Measurements from ENCODE around the gene IRGC.
"Not testable (repeated sequence)": the region's sequence is repeated elsewhere in the genome, so short reads cannot be mapped to it uniquely, and the experiment has no call there.

Gene IRGC

GRCh38 chr19:43763473-43763939 is 47.6 kb downstream of the IRGC start:
- peak overlapping the region; percentile 91 for H3K27ac ChIP-seq (ENCODE audit: poor library complexity, severe bottlenecking)
- no peaks in the 10 kb centered on the region for H3K9me3 ChIP-seq (ENCODE audit: severe bottlenecking)
- DNase-seq (ENCODE audit: low spot score) (no peak), ATAC-seq (ENCODE audit: low read depth) (no peak)
- no peaks in the 10 kb centered on the region for H3K27me3 ChIP-seq (ENCODE audit: insufficient read depth, poor library complexity, severe bottlenecking)
- no peak for TF ChIP-seq CTCF (IDR thresholded peaks at IDR 0.05; ENCODE audit: poor library complexity, severe bottlenecking)
- peaks cover 31% of the 10 kb centered on the region for H3K36me3 ChIP-seq (ENCODE audit: low read depth)
- H3K4me3 ChIP-seq (ENCODE audit: severe bottlenecking): no peak overlapping the region
- peaks cover 40% of the 10 kb centered on the region for H3K4me1 ChIP-seq (ENCODE audit: insufficient read depth, poor library complexity, severe bottlenecking)

GRCh38 chr19:43764684-43765083 is 48.8 kb downstream of the IRGC start:
- H3K4me3 ChIP-seq (ENCODE audit: severe bottlenecking); H3K27me3 ChIP-seq (ENCODE audit: insufficient read depth, poor library complexity, severe bottlenecking); DNase-seq (ENCODE audit: low spot score); H3K9me3 ChIP-seq (ENCODE audit: severe bottlenecking): not testable (repeated sequence)
- H3K27ac ChIP-seq (ENCODE audit: poor library complexity, severe bottlenecking): peak overlapping the region; percentile 91
- ATAC-seq (ENCODE audit: low read depth): peak; percentile 13
- H3K4me1 ChIP-seq (ENCODE audit: insufficient read depth, poor library complexity, severe bottlenecking): peaks cover 28% of the 10 kb centered on the region
- TF ChIP-seq CTCF (IDR thresholded peaks at IDR 0.05; ENCODE audit: poor library complexity, severe bottlenecking): peak; percentile 7
- peaks cover 43% of the 10 kb centered on the region for H3K36me3 ChIP-seq (ENCODE audit: low read depth)

- TF ChIP-seq CTCF (IDR thresholded peaks at IDR 0.05; ENCODE audit: poor library complexity, severe bottlenecking): no peak
- H3K4me1 ChIP-seq (ENCODE audit: insufficient read depth, poor library complexity, severe bottlenecking): peaks cover 23% of the 10 kb centered on the region
- peak; percentile 95 for DNase-seq (ENCODE audit: low spot score)
- no peak overlapping the region for H3K4me3 ChIP-seq (ENCODE audit: severe bottlenecking)
- H3K36me3 ChIP-seq (ENCODE audit: low read depth): peaks cover 49% of the 10 kb centered on the region
- ATAC-seq (ENCODE audit: low read depth): peak; percentile 94
- H3K9me3 ChIP-seq (ENCODE audit: severe bottlenecking): no peaks in the 10 kb centered on the region
- no peaks in the 10 kb centered on the region for H3K27me3 ChIP-seq (ENCODE audit: insufficient read depth, poor library complexity, severe bottlenecking)
- peak overlapping the region; percentile 91 for H3K27ac ChIP-seq (ENCODE audit: poor library complexity, severe bottlenecking)
Observed at GRCh38 chr19:43765109-43765876, 49.4 kb downstream of the IRGC start.

DNA sequence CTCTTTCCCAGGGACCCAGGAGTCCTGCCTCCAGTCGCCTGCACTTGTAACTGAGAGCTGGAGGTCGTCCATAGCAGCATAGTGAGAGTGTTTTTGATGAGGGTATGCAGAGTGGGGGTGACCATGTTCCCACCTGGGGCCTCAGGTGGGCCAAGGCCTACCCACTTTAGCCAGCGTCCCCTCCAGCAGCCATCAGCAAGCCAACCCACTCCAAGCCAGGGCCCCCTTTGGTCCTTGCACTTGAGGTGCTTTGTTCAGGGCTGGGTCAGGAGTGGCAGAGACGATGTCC is 50.8 kb downstream of the IRGC start:
- Histone ChIP-seq H3K27ac (ENCODE audit: poor library complexity, severe bottlenecking) (peak overlapping the region; percentile 91), H3K9me3 (ENCODE audit: severe bottlenecking) (no peaks in the 10 kb centered on the region), H3K4me1 (ENCODE audit: insufficient read depth, poor library complexity, severe bottlenecking) (peaks cover 21% of the 10 kb centered on the region), H3K4me3 (ENCODE audit: severe bottlenecking) (no peak overlapping the region), H3K27me3 (ENCODE audit: insufficient read depth, poor library complexity, severe bottlenecking) (no peaks in the 10 kb centered on the region), H3K36me3 (ENCODE audit: low read depth) (peaks cover 63% of the 10 kb centered on the region)
- peak; percentile 42 for TF ChIP-seq CTCF (IDR thresholded peaks at IDR 0.05; ENCODE audit: poor library complexity, severe bottlenecking)
- DNase-seq (ENCODE audit: low spot score): no peak
- ATAC-seq (ENCODE audit: low read depth): no peak

DNA sequence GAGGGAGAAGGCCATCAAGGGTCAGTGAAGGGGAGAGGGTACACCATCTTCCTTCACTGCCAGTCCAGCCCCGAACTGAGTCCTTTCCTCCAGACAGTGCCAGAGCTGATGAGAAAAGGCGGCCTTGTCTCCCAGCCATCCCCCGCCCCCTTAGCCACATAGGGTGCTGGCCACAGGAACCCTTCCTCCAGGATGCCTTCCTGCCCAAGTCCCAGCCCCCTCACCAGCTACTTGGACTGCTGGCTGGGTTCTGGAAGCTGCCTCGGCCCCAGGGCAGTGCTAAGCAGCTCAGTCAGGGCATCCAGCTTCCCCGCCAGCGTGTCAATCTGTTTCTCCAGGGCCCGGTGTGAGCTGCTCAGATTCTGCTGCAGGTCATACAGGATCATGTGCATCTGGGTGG is 51.4 kb downstream of the IRGC start:
- DNase-seq (ENCODE audit: low spot score) (no peak), ATAC-seq (ENCODE audit: low read depth) (no peak)
- H3K27ac ChIP-seq (ENCODE audit: poor library complexity, severe bottlenecking): peak overlapping the region; percentile 91
- no peak for TF ChIP-seq CTCF (IDR thresholded peaks at IDR 0.05; ENCODE audit: poor library complexity, severe bottlenecking)
- no peaks in the 10 kb centered on the region for H3K27me3 ChIP-seq (ENCODE audit: insufficient read depth, poor library complexity, severe bottlenecking)
- H3K4me1 ChIP-seq (ENCODE audit: insufficient read depth, poor library complexity, severe bottlenecking): peaks cover 21% of the 10 kb centered on the region
- peaks cover 69% of the 10 kb centered on the region for H3K36me3 ChIP-seq (ENCODE audit: low read depth)
- H3K4me3 ChIP-seq (ENCODE audit: severe bottlenecking): no peak overlapping the region
- H3K9me3 ChIP-seq (ENCODE audit: severe bottlenecking): no peaks in the 10 kb centered on the region
